Fibroblast of lung (primary cell): ENCODE results near the gene C2CD4A. TPM values are rescaled to one million over a fixed set of nuclear protein-coding genes. Genes with fewer than 3 reads are reported as not detected.
A peak's percentile ranks its signal among the peaks of the same experiment; 100 is the strongest.
"Not testable (repeated sequence)": the region's sequence is repeated elsewhere in the genome, so short reads cannot be mapped to it uniquely, and the experiment has no call there.

Experiments
- DNase-seq, 2 donors: peaks; one replicate each; pipeline versions ENCODE4 v3.0.0 to v3.0.0-alpha.2; 2010; ENCODE audit warnings: low read depth in 2 of 2
- H2AFZ ChIP-seq: 2 replicates; pipeline ENCODE4 v1.5.1; 2012; ENCODE audit warnings: low read length, control low read depth, inconsistent platforms
- H3K27ac ChIP-seq: 2 replicates; pipeline ENCODE4 v1.5.1; 2011; ENCODE audit warnings: low read length, control low read depth; ENCODE audit not compliant: insufficient read depth
- H3K27me3 ChIP-seq: 2 replicates; pipeline ENCODE4 v1.5.1; 2011; ENCODE audit warnings: mild to moderate bottlenecking, low read length; ENCODE audit not compliant: control insufficient read depth, insufficient read depth
- H3K36me3 ChIP-seq: 2 replicates; pipeline ENCODE4 v1.5.1; 2011; ENCODE audit warnings: low read length; ENCODE audit not compliant: control insufficient read depth, insufficient read depth
- H3K4me1 ChIP-seq: 2 replicates; pipeline ENCODE4 v1.5.1; 2011; ENCODE audit warnings: low read length; ENCODE audit not compliant: control insufficient read depth, insufficient read depth; ENCODE audit errors: extremely low read depth
- H3K4me2 ChIP-seq: 2 replicates; pipeline ENCODE4 v1.5.1; 2011; ENCODE audit warnings: low read length, control low read depth; ENCODE audit not compliant: insufficient read depth; ENCODE audit errors: extremely low read depth
- H3K4me3 ChIP-seq, 4 experiments: fragments of 200-600 bp in 1 of 4; sonication (generic) in 1 of 4; replicated peaks in 1 of 4; 2 replicates each; pipeline ENCODE4 v1.5.1; 2011 to 2016; ENCODE audit warnings: low read length in 4 of 4, low read depth in 3 of 4, mild to moderate bottlenecking in 3 of 4, control low read depth in 2 of 4, inconsistent platforms in 1 of 4, mixed read lengths in 1 of 4; ENCODE audit not compliant: insufficient read depth in 1 of 4; ENCODE audit errors: control extremely low read depth in 1 of 4
- H3K79me2 ChIP-seq: 2 replicates; pipeline ENCODE4 v1.5.1; 2012; ENCODE audit warnings: mild to moderate bottlenecking, low read length, inconsistent platforms; ENCODE audit not compliant: control insufficient read depth, insufficient read depth
- H3K9ac ChIP-seq: 2 replicates; pipeline ENCODE4 v1.5.1; 2011; ENCODE audit warnings: mild to moderate bottlenecking, low read length, control low read depth; ENCODE audit not compliant: insufficient read depth
- H3K9me3 ChIP-seq: 2 replicates; pipeline ENCODE4 v1.5.1; 2012; ENCODE audit warnings: low read depth, low read length; ENCODE audit not compliant: control insufficient read depth, insufficient read depth
- H4K20me1 ChIP-seq: 2 replicates; pipeline ENCODE4 v1.5.1; 2011; ENCODE audit warnings: low read length; ENCODE audit not compliant: control insufficient read depth, insufficient read depth; ENCODE audit errors: extremely low read depth
- EZH2 ChIP-seq: IDR thresholded peaks from 2 replicates; pipeline ENCODE4 v1.5.1; 2012; ENCODE audit warnings: low read length, control low read depth, mild to moderate bottlenecking; ENCODE audit errors: missing control alignments
- polyA plus RNA-seq, 2 donors: library from polyadenylated mRNA; depleted of rRNA in 1 of 2; stranded (reverse) in 1 of 2; unstranded in 1 of 2; fragments of >200 nt; gene quantifications; 2 replicates each; pipeline ENCODE4 v1.2.1, GENCODE V29; 2011 to 2012; ENCODE audit warnings: missing spikeins in 1 of 2
- total RNA-seq: library from RNA; depleted of rRNA; stranded (reverse); fragments of >200 nt; gene quantifications from 2 replicates; pipeline ENCODE4 v1.2.1, GENCODE V29; 2014
- TF ChIP-seq, protein P1 (sequence below), 2 donors: IDR thresholded peaks in 1 of 2; conservative IDR thresholded peaks in 1 of 2; 1 replicate in 1 of 2; 2 replicates in 1 of 2; pipeline ENCODE4 v1.5.1; 2011 to 2012; ENCODE audit warnings: low read length in 2 of 2, control low read depth in 1 of 2, inconsistent platforms in 1 of 2, low read depth in 1 of 2, mild to moderate bottlenecking in 1 of 2

The C2CD4A gene
- total and polyA plus RNA-seq, 2 donors (not counting 1 experiment from before 2014, with no cell fraction given): not detected

DNA sequence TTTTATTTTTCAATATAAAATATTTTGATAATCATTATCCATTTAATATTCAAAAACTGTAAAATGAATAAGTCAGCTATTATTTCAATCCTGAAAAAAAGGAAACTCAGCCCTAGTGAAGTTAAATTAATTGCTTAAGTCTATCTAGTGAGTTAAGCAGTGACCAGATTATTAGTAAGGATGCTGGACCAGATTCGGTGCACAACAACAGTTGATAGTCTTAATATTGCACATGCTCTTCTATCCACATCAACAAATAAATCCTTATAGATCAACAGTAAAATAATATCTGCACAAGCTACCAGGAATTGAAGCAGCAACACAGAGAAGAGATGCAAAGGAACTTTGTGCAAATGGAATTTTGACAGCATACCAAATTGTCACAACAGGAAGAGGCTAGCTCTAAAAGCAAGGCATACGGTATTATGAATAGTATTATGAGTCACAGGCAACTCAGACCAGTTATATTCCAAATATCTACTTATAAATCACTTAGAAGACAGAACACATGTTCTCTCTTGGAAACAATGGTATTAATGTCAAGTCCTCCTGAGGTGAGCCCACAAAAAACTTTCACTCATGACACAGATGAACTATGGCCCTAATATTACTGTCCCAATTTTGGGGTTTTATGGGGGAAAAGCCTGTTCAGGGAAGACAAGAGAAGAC is 31.4 kb upstream of the C2CD4A start:
- Histone ChIP-seq H4K20me1 (no peaks in the 10 kb centered on the region), H3K36me3 (no peaks in the 10 kb centered on the region), H3K27ac (no peak overlapping the region), H3K4me2 (peak overlapping the region; percentile 63), H3K4me1 (peaks cover 2% of the 10 kb centered on the region), H3K79me2 (no peaks in the 10 kb centered on the region), H3K9me3 (no peaks in the 10 kb centered on the region), H2AFZ (no peak overlapping the region), H3K4me3 (no peak overlapping the region), H3K9ac (no peak overlapping the region), H3K27me3 (no peaks in the 10 kb centered on the region)
- TF ChIP-seq, protein P1, sequence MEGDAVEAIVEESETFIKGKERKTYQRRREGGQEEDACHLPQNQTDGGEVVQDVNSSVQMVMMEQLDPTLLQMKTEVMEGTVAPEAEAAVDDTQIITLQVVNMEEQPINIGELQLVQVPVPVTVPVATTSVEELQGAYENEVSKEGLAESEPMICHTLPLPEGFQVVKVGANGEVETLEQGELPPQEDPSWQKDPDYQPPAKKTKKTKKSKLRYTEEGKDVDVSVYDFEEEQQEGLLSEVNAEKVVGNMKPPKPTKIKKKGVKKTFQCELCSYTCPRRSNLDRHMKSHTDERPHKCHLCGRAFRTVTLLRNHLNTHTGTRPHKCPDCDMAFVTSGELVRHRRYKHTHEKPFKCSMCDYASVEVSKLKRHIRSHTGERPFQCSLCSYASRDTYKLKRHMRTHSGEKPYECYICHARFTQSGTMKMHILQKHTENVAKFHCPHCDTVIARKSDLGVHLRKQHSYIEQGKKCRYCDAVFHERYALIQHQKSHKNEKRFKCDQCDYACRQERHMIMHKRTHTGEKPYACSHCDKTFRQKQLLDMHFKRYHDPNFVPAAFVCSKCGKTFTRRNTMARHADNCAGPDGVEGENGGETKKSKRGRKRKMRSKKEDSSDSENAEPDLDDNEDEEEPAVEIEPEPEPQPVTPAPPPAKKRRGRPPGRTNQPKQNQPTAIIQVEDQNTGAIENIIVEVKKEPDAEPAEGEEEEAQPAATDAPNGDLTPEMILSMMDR (conservative IDR thresholded peaks at IDR 0.05 in 1 of 2, IDR thresholded peaks at IDR 0.05 in 1 of 2; ENCODE audit: low read depth in 1 of 2, low read length in 2 of 2): no peak
- TF ChIP-seq EZH2: no peak
- DNase-seq: peak; percentile 55 to 81

DNA sequence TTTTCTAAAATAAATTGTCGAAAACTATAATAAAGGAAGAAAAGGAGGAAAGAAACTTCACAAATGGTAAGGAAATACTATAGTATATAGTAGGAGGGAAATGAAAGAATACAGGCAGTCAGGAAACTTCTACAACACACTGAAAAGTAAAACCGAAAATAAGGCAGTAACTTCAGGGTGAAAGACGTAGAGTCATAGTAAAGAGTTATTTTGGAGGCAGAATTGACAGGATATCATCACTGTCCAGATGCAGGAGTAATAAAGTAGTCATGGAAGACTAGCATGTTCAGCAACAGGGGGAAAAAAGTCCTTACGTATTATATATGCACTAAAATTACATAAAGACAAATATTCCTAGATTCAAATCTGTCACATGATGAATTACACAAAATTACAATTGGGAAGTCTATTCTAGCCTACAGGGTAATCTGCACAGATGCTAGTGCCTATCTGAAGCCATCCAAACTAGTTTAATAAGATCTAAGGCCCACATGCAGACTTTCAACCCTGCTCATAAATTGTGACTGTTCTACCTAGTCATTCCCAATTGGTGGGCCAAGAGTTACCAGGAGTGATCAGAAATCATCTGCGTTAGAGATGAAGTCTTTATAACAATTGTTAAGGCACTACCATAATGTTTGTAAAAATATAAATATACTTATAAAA is 20.6 kb upstream of the C2CD4A start:
- DNase-seq: no peak
- no peak overlapping the region for H3K9ac ChIP-seq
- TF ChIP-seq EZH2: no peak
- TF ChIP-seq, protein P1 (conservative IDR thresholded peaks at IDR 0.05 in 1 of 2, IDR thresholded peaks at IDR 0.05 in 1 of 2; ENCODE audit: low read depth in 1 of 2, low read length in 2 of 2): no peak

DNA sequence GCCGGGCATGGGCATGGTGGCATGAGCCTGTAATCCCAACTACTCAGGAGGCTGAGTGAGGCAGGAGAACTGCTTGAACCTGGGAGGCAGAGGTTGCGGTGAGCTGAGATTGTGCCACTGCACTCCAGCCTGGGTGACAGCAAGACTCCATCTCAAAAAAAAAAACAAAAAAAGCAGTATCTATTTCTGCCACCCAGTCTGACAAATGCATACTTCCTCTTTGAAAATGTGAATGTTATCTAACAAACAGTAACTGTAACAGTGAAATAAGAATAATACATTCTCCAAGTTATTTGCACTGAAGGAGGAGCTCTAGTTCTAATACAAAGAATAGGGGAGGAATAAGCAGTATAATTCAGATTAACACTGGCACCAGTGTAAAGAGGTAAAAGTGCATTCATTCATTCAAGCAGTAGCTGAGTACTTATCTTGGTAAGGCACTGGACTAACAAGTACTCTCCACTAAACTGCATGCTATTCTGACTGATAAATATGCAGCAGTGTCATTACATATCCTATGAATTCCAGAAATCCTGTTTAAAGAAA is 19.4 kb upstream of the C2CD4A start:
- no peak overlapping the region for H3K9ac ChIP-seq
- no peaks in the 10 kb centered on the region for H4K20me1 ChIP-seq
- no peak for DNase-seq
- no peak overlapping the region for H2AFZ ChIP-seq
- no peaks in the 10 kb centered on the region for H3K4me1 ChIP-seq
- TF ChIP-seq, protein P1 (conservative IDR thresholded peaks at IDR 0.05 in 1 of 2, IDR thresholded peaks at IDR 0.05 in 1 of 2; ENCODE audit: low read depth in 1 of 2, low read length in 2 of 2): no peak
- H3K36me3 ChIP-seq: no peaks in the 10 kb centered on the region
- no peak overlapping the region for H3K4me2 ChIP-seq
- no peaks in the 10 kb centered on the region for H3K9me3 ChIP-seq
- H3K79me2 ChIP-seq: peaks cover 5% of the 10 kb centered on the region
- no peak overlapping the region for H3K27ac ChIP-seq
- no peaks in the 10 kb centered on the region for H3K27me3 ChIP-seq
- no peak overlapping the region for H3K4me3 ChIP-seq

More for the DNA sequence above, 20.6 kb upstream of the C2CD4A start:
- Histone ChIP-seq H3K4me3 (no peak overlapping the region), H3K27me3 (no peaks in the 10 kb centered on the region), H3K9me3 (no peaks in the 10 kb centered on the region), H3K36me3 (no peaks in the 10 kb centered on the region), H2AFZ (no peak overlapping the region), H3K4me1 (no peaks in the 10 kb centered on the region), H3K27ac (no peak overlapping the region), H4K20me1 (no peaks in the 10 kb centered on the region), H3K4me2 (no peak overlapping the region), H3K79me2 (peaks cover 5% of the 10 kb centered on the region)

DNA sequence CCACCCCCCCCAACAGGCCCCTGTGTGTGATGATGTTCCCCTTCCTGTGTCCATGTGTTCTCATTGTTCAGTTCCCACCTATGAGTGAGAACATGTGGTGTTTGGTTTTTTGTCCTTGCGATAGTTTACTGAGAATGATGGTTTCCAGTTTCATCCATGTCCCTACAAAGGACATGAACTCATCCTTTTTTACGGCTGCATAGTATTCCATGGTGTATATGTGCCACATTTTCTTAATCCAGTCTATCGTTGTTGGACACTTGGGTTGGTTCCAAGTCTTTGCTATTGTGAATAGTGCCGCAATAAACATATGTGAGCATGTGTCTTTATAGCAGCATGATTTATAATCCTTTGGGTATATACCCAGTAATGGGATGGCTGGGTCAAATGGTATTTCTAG is 18.5 kb upstream of the C2CD4A start:
- H3K4me3 ChIP-seq, H3K27me3 ChIP-seq, H4K20me1 ChIP-seq, DNase-seq, H3K9me3 ChIP-seq, H3K9ac ChIP-seq, H3K36me3 ChIP-seq, H2AFZ ChIP-seq, H3K4me1 ChIP-seq, H3K27ac ChIP-seq, H3K79me2 ChIP-seq, H3K4me2 ChIP-seq: not testable (repeated sequence)
